GM06990 (cell line): ENCODE data around the gene SRPK1.
"Not testable (repeated sequence)": the region's sequence is repeated elsewhere in the genome, so short reads cannot be mapped to it uniquely, and the experiment has no call there.

Experiments
- DNase-seq: peaks from one replicate; pipeline ENCODE4 v3.0.0-alpha.2; 2011; ENCODE audit not compliant: insufficient read length; ENCODE audit errors: extremely low read depth
- H3K27me3 ChIP-seq: replicated peaks from 2 replicates; pipeline ENCODE4 v1.6.0; 2011; ENCODE audit warnings: low read length; ENCODE audit not compliant: control insufficient read depth, insufficient read depth
- H3K36me3 ChIP-seq: 2 replicates; pipeline ENCODE4 v1.5.1; 2011; ENCODE audit warnings: low read length; ENCODE audit not compliant: control insufficient read depth, insufficient read depth
- H3K4me3 ChIP-seq: replicated peaks from 2 replicates; pipeline ENCODE4 v1.5.1; 2011; ENCODE audit warnings: low read depth, mild to moderate bottlenecking, control low read depth, low read length
- TF ChIP-seq, protein P1 (sequence below): IDR thresholded peaks from 2 replicates; pipeline ENCODE4 v1.5.1; 2011; ENCODE audit warnings: low read length, control low read depth, mild to moderate bottlenecking, inconsistent platforms; ENCODE audit not compliant: insufficient read depth, poor library complexity, severe bottlenecking

Gene SRPK1

DNA sequence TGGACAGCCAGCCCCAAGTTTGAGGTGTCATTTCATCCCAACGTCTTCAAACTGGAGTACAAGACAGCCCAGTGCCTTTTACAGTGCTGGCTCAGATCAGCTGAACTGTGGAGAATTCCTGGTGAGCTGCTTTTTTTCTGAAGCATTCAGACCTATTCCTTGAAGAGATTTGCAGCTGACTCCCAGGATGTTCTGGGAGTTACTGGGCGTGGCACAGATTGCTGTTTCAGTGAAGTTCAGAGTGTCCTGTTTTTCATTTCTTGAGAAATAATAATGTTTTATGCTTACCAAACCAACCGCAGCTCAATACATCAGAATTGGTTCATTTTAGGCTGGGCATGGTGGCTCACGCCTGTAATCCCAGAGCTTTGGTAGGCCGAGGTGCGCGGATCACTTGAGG lies 33.4 kb upstream of the SRPK1 start:
- DNase-seq = no peak
- H3K4me3 ChIP-seq = no peak overlapping the region
- no peaks in the 10 kb centered on the region for H3K36me3 ChIP-seq
- no peaks in the 10 kb centered on the region; the same call in 1 of the 2 replicates for H3K27me3 ChIP-seq
- TF ChIP-seq, protein P1, sequence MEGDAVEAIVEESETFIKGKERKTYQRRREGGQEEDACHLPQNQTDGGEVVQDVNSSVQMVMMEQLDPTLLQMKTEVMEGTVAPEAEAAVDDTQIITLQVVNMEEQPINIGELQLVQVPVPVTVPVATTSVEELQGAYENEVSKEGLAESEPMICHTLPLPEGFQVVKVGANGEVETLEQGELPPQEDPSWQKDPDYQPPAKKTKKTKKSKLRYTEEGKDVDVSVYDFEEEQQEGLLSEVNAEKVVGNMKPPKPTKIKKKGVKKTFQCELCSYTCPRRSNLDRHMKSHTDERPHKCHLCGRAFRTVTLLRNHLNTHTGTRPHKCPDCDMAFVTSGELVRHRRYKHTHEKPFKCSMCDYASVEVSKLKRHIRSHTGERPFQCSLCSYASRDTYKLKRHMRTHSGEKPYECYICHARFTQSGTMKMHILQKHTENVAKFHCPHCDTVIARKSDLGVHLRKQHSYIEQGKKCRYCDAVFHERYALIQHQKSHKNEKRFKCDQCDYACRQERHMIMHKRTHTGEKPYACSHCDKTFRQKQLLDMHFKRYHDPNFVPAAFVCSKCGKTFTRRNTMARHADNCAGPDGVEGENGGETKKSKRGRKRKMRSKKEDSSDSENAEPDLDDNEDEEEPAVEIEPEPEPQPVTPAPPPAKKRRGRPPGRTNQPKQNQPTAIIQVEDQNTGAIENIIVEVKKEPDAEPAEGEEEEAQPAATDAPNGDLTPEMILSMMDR = no peak

DNA sequence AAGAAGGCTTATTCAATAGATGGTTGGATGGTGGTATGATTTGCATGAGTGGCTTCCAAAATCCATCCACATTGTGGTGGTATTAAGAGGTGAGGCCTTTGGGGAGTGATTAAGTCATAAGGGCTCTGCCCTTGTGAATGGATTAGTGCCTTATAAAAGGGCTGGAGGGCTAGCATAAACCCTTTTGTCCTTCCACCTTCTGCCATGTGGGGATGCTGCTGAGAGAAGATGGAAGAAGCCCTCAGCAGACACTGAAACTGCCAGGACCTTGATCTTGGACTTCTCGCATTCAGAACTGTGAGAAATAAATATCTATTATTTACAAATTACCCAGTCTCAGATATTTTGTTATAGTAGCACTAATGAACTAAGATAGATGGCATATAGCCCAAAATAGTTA lies 27.8 kb upstream of the SRPK1 start:
- TF ChIP-seq, protein P1 = peak; percentile 31
- DNase-seq = no peak
- H3K36me3 ChIP-seq = no peaks in the 10 kb centered on the region

GRCh38 chr6:35945650-35946025 lies 24.7 kb upstream of the SRPK1 start:
- Histone ChIP-seq H3K4me3 (no peak overlapping the region), H3K27me3 (no peaks in the 10 kb centered on the region), H3K36me3 (no peaks in the 10 kb centered on the region)
- DNase-seq = no peak
- TF ChIP-seq, protein P1 = no peak

More for the DNA sequence above, 27.8 kb upstream of the SRPK1 start:
- H3K27me3 ChIP-seq = no peaks in the 10 kb centered on the region
- H3K4me3 ChIP-seq = no peak overlapping the region

DNA sequence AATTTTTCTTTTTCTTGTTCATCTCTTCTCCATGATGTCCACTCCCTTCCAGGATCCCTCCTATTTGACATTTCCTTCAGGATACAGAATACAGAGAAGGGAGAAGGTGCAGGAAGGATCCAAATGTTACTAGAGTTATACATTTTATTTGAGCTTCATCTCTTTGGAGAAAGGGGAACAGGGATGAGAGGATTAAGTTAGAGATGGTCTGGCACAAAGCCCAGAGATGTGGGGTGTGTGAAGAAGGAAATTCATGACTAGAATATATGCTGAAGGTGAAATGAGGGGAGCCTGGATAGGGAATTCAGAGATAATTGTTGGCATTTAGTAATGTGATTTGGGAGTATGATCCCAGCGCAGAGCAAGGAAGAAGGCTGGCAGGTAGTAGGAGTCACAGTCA lies 22.5 kb upstream of the SRPK1 start:
- H3K36me3 ChIP-seq = no peaks in the 10 kb centered on the region
- no peak overlapping the region for H3K4me3 ChIP-seq
- no peaks in the 10 kb centered on the region for H3K27me3 ChIP-seq
- TF ChIP-seq, protein P1 = no peak
- no peak for DNase-seq

GRCh38 chr6:35942355-35942754 lies 21.5 kb upstream of the SRPK1 start:
- no peak for DNase-seq
- Histone ChIP-seq H3K4me3 (no peak overlapping the region), H3K36me3 (no peaks in the 10 kb centered on the region), H3K27me3 (no peaks in the 10 kb centered on the region)
- TF ChIP-seq, protein P1 = no peak

GRCh38 chr6:35941170-35941569 lies 20.3 kb upstream of the SRPK1 start:
- DNase-seq, H3K36me3 ChIP-seq, H3K4me3 ChIP-seq, H3K27me3 ChIP-seq: not testable (repeated sequence)

GRCh38 chr6:35940014-35940413 lies 19.1 kb upstream of the SRPK1 start:
- not testable (repeated sequence) for H3K27me3 ChIP-seq, H3K36me3 ChIP-seq, DNase-seq, H3K4me3 ChIP-seq

- not testable (repeated sequence) for H3K4me3 ChIP-seq, H3K36me3 ChIP-seq, DNase-seq, H3K27me3 ChIP-seq
Observed at GRCh38 chr6:35939259-35939658, 18.4 kb upstream of the SRPK1 start.
